Measurements from ENCODE around the gene SLC36A4.

Gene SLC36A4

GRCh38 chr11:93117565-93117964 is 80.2 kb downstream of the SLC36A4 start:
- DNase-seq, result no peak

- no peak for DNase-seq
These were observed 81.0 kb downstream of the SLC36A4 start for GRCh38 chr11:93116641-93117441.

- DNase-seq, result no peak
These were observed 83.5 kb downstream of the SLC36A4 start for GRCh38 chr11:93114304-93114703.

GRCh38 chr11:93113824-93114223 is 84.0 kb downstream of the SLC36A4 start:
- DNase-seq, result no peak

- peak; percentile 14 to 42 for DNase-seq
These were observed 86.6 kb downstream of the SLC36A4 start for GRCh38 chr11:93111147-93111546.

- no peak for DNase-seq
These were observed 97.6 kb downstream of the SLC36A4 start for GRCh38 chr11:93100211-93100610.

- no peak for DNase-seq
These were observed 98.0 kb downstream of the SLC36A4 start for GRCh38 chr11:93099806-93100205.
